Panc1 (cell line): Measurements from ENCODE around the gene DLG2. TPM values are rescaled to one million over a fixed set of nuclear protein-coding genes. Genes with fewer than 3 reads are reported as not detected.

Source experiments
- ATAC-seq: fragments of 200-7000 bp; cut with Tn5 transposase; 2 replicates; pipeline ENCODE4 v1.9.1; 2020; ENCODE audit warnings: mild to moderate bottlenecking, moderate library complexity
- BruUV-seq: library from RNA; stranded (reverse); fragments of 400-500 nt; replicated peaks from 2 replicates; lab custom pipeline; 2021; lab: Mats Ljungman, UMichigan
- CTCF ChIA-PET: fragments of 300-600 bp; sonication (Branson Sonifier 250); formaldehyde crosslinking; loops from one replicate; lab custom pipeline; 2022; ENCODE audit warnings: antibody characterized with exemption; lab: Charles Lee
- POLR2A ChIA-PET: fragments of 300-600 bp; sonication (Branson Sonifier 250); formaldehyde crosslinking; loops from one replicate; lab custom pipeline; 2022; ENCODE audit warnings: antibody characterized with exemption; lab: Charles Lee
- DNase-seq: peaks from one replicate; pipeline ENCODE4 v3.0.0-alpha.2; 2010; ENCODE audit warnings: low read depth, low spot score
- H3K27ac ChIP-seq: 2 replicates; pipeline ENCODE4 v1.5.1; 2011; ENCODE audit warnings: mild to moderate bottlenecking, low read length, inconsistent platforms
- H3K27me3 ChIP-seq: fragments of 200-500 bp; sonication (Bioruptor generic); 2 replicates; pipeline ENCODE4 v1.6.0; 2014; ENCODE audit warnings: low read length, inconsistent platforms; ENCODE audit not compliant: control insufficient read depth, insufficient read depth
- H3K36me3 ChIP-seq: fragments of 200-500 bp; sonication (Bioruptor generic); 2 replicates; pipeline ENCODE4 v1.5.1; 2014; ENCODE audit warnings: inconsistent platforms, mild to moderate bottlenecking, low read length, moderate library complexity; ENCODE audit not compliant: control insufficient read depth, insufficient read depth
- H3K4me1 ChIP-seq: 2 replicates; pipeline ENCODE4 v1.5.1; 2011; ENCODE audit warnings: inconsistent platforms, mild to moderate bottlenecking, low read length, moderate library complexity; ENCODE audit not compliant: control insufficient read depth, insufficient read depth
- H3K4me3 ChIP-seq, 2 experiments: 2 replicates each; pipeline ENCODE4 v1.5.1; 2011 to 2012; ENCODE audit warnings: low read depth in 2 of 2, low read length in 2 of 2, mild to moderate bottlenecking in 2 of 2, inconsistent platforms in 1 of 2, moderate library complexity in 1 of 2
- H3K9me3 ChIP-seq: fragments of 200-500 bp; sonication (Bioruptor generic); 2 replicates; pipeline ENCODE4 v1.5.1; 2014; ENCODE audit warnings: low read depth, mild to moderate bottlenecking, inconsistent platforms, low read length, moderate library complexity; ENCODE audit not compliant: control insufficient read depth, insufficient read depth
- POLR2AphosphoS5 ChIP-seq: IDR thresholded peaks from 2 replicates; pipeline ENCODE4 v1.6.1; 2012; ENCODE audit warnings: mild to moderate bottlenecking, low read depth, low read length, moderate library complexity
- SIN3A ChIP-seq: IDR thresholded peaks from 2 replicates; pipeline ENCODE4 v1.6.1; 2012; ENCODE audit warnings: low read depth, mild to moderate bottlenecking, low read length, moderate library complexity, borderline replicate concordance; ENCODE audit not compliant: insufficient read depth
- TCF7L2 ChIP-seq: IDR thresholded peaks from 2 replicates; pipeline ENCODE4 v1.6.1; 2011; ENCODE audit warnings: mild to moderate bottlenecking, low read depth, low read length, inconsistent platforms
- in situ Hi-C: cut with HindIII; loops from 2 replicates; pipeline ENCODE4 v1.10.0; 2016; ENCODE audit warnings: low sequenced_read_pairs, low pct_unique_long_range_greater_than_20kb
- intact Hi-C: fragments of 100-400 bp; cut with micrococcal nuclease; formaldehyde crosslinking; loops from one replicate; pipeline ENCODE4 v1.10.0; 2022; ENCODE audit not compliant: unreplicated experiment
- total RNA-seq: library from RNA; stranded (reverse); gene quantifications from one replicate; pipeline ENCODE4 v1.2.1, GENCODE V29; 2021; ENCODE audit not compliant: unreplicated experiment
- TF ChIP-seq, protein P1 (sequence below), 2 experiments: IDR thresholded peaks; 2 replicates each; pipeline ENCODE4 v1.6.1; 2011 to 2012; ENCODE audit warnings: low read depth in 2 of 2, control low read depth in 1 of 2, low read length in 1 of 2, mild to moderate bottlenecking in 1 of 2, moderate library complexity in 1 of 2; ENCODE audit not compliant: insufficient read depth in 1 of 2
- TF ChIP-seq, protein P2 (sequence below): fragments of 450-650 bp; IDR thresholded peaks from 2 replicates; pipeline ENCODE4 v1.5.1; 2017; ENCODE audit warnings: mild to moderate bottlenecking

The DLG2 gene
- total RNA-seq, 1 experiment from 2014 or later = 4.2 TPM

- no peak for TF ChIP-seq SIN3A
- no peak for TF ChIP-seq POLR2AphosphoS5
- TF ChIP-seq, protein P1, sequence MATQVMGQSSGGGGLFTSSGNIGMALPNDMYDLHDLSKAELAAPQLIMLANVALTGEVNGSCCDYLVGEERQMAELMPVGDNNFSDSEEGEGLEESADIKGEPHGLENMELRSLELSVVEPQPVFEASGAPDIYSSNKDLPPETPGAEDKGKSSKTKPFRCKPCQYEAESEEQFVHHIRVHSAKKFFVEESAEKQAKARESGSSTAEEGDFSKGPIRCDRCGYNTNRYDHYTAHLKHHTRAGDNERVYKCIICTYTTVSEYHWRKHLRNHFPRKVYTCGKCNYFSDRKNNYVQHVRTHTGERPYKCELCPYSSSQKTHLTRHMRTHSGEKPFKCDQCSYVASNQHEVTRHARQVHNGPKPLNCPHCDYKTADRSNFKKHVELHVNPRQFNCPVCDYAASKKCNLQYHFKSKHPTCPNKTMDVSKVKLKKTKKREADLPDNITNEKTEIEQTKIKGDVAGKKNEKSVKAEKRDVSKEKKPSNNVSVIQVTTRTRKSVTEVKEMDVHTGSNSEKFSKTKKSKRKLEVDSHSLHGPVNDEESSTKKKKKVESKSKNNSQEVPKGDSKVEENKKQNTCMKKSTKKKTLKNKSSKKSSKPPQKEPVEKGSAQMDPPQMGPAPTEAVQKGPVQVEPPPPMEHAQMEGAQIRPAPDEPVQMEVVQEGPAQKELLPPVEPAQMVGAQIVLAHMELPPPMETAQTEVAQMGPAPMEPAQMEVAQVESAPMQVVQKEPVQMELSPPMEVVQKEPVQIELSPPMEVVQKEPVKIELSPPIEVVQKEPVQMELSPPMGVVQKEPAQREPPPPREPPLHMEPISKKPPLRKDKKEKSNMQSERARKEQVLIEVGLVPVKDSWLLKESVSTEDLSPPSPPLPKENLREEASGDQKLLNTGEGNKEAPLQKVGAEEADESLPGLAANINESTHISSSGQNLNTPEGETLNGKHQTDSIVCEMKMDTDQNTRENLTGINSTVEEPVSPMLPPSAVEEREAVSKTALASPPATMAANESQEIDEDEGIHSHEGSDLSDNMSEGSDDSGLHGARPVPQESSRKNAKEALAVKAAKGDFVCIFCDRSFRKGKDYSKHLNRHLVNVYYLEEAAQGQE (IDR thresholded peaks at IDR 0.05; ENCODE audit: insufficient read depth in 1 of 2, low read depth in 2 of 2, low read length in 1 of 2) = no peak
- TF ChIP-seq TCF7L2 = no peak
- TF ChIP-seq, protein P2, sequence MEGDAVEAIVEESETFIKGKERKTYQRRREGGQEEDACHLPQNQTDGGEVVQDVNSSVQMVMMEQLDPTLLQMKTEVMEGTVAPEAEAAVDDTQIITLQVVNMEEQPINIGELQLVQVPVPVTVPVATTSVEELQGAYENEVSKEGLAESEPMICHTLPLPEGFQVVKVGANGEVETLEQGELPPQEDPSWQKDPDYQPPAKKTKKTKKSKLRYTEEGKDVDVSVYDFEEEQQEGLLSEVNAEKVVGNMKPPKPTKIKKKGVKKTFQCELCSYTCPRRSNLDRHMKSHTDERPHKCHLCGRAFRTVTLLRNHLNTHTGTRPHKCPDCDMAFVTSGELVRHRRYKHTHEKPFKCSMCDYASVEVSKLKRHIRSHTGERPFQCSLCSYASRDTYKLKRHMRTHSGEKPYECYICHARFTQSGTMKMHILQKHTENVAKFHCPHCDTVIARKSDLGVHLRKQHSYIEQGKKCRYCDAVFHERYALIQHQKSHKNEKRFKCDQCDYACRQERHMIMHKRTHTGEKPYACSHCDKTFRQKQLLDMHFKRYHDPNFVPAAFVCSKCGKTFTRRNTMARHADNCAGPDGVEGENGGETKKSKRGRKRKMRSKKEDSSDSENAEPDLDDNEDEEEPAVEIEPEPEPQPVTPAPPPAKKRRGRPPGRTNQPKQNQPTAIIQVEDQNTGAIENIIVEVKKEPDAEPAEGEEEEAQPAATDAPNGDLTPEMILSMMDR = no peak
- POLR2A ChIA-PET = no interaction called here
- Histone ChIP-seq H3K27me3 (peaks cover 7% of the 10 kb centered on the region; the same call in 1 of the 2 replicates), H3K27ac (no peak overlapping the region), H3K4me1 (no peaks in the 10 kb centered on the region), H3K36me3 (no peaks in the 10 kb centered on the region), H3K9me3 (no peaks in the 10 kb centered on the region), H3K4me3 (no peak overlapping the region)
- no TSS peak for BruUV-seq
- DNase-seq = no peak
- in situ Hi-C loops = no loop called here
- CTCF ChIA-PET = no interaction called here
- ATAC-seq = no peak
- intact Hi-C loops = no loop called here
Observed at GRCh38 chr11:83477772-83478171, 2149.4 kb downstream of the DLG2 start.

DNA sequence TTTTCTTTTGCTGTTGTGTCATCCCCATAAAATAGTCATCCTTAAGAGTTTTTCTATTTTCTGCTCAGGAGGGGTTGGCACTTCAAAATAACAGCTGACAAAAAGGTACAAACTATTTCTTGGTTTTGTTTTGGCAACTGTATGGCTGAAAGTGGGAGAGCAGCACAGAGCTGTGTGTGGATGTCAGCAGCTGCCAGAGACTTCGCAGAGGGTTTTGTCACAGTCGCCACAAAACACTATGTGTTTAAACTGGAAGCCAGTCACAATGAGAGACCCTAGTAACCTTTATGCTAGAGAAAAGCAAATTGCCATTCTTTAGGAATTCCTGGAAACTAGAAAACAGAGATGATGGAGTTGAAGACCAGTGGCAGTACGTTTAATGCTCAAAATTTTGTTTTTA, 2151.4 kb downstream of the DLG2 start:
- ATAC-seq (no peak), DNase-seq (no peak)
- BruUV-seq = no TSS peak
- ChIA-PET POLR2A (no interaction called here), CTCF (no interaction called here)
- H3K27ac ChIP-seq = no peak overlapping the region
- in situ Hi-C loops = no loop called here
- H3K36me3 ChIP-seq = no peaks in the 10 kb centered on the region
- H3K4me1 ChIP-seq = no peaks in the 10 kb centered on the region
- no peaks in the 10 kb centered on the region for H3K9me3 ChIP-seq
- intact Hi-C loops = no loop called here
- H3K4me3 ChIP-seq = no peak overlapping the region
- H3K27me3 ChIP-seq = peaks cover 12% of the 10 kb centered on the region; the same call in 1 of the 2 replicates
- TF ChIP-seq POLR2AphosphoS5 (no peak), SIN3A (no peak), TCF7L2 (no peak)
- TF ChIP-seq, protein P2 = no peak
- TF ChIP-seq, protein P1 (IDR thresholded peaks at IDR 0.05; ENCODE audit: insufficient read depth in 1 of 2, low read depth in 2 of 2, low read length in 1 of 2) = no peak
